Endodermal cell (in vitro differentiated cells): Measurements from ENCODE around the gene HOXC9. TPM values are rescaled to one million over a fixed set of nuclear protein-coding genes. Genes with fewer than 3 reads are reported as not detected.
A peak's percentile ranks its signal among the peaks of the same experiment; 100 is the strongest.

Source experiments
- DNase-seq: peaks from one replicate; pipeline ENCODE4 v3.0.0-alpha.2; 2017
- H3K27ac ChIP-seq: 2 replicates; pipeline ENCODE4 v1.5.1; 2013; ENCODE audit warnings: mild to moderate bottlenecking, low read depth, low read length, moderate library complexity
- H3K27me3 ChIP-seq: 2 replicates; pipeline ENCODE4 v1.6.1; 2013; ENCODE audit warnings: mild to moderate bottlenecking, low read length, moderate library complexity; ENCODE audit not compliant: insufficient read depth, control insufficient read depth, poor library complexity, severe bottlenecking
- H3K36me3 ChIP-seq: 2 replicates; pipeline ENCODE4 v1.7.0; 2013; ENCODE audit warnings: mild to moderate bottlenecking, low read length, moderate library complexity; ENCODE audit not compliant: control insufficient read depth, insufficient read depth
- H3K4me1 ChIP-seq: one replicate; pipeline ENCODE4 v1.7.0; 2013; ENCODE audit warnings: low read length; ENCODE audit not compliant: control insufficient read depth, insufficient read depth
- H3K4me3 ChIP-seq: 2 replicates; pipeline ENCODE4 v1.5.1; 2013; ENCODE audit warnings: mild to moderate bottlenecking, low read length, moderate library complexity
- H3K9ac ChIP-seq: 2 replicates; pipeline ENCODE4 v1.6.1; 2013; ENCODE audit warnings: mild to moderate bottlenecking, low read length, moderate library complexity; ENCODE audit not compliant: poor library complexity, severe bottlenecking; ENCODE audit errors: extremely low read depth
- H3K9me3 ChIP-seq: 2 replicates; pipeline ENCODE4 v1.6.1; 2013; ENCODE audit warnings: mild to moderate bottlenecking, low read length, moderate library complexity; ENCODE audit not compliant: control insufficient read depth
- H3K27ac Mint-ChIP-seq: 2 replicates; pipeline ENCODE4 v1.8.0; 2020; ENCODE audit warnings: mixed read lengths
- H3K27me3 Mint-ChIP-seq: 2 replicates; pipeline ENCODE4 v1.8.0; 2021; ENCODE audit warnings: mild to moderate bottlenecking, mixed read lengths; ENCODE audit not compliant: insufficient read depth
- H3K36me3 Mint-ChIP-seq: 2 replicates; pipeline ENCODE4 v1.8.0; 2020; ENCODE audit warnings: low read depth, mixed read lengths
- H3K4me1 Mint-ChIP-seq: 2 replicates; pipeline ENCODE4 v1.8.0; 2020; ENCODE audit warnings: mixed read lengths
- H3K4me3 Mint-ChIP-seq: 2 replicates; pipeline ENCODE4 v1.8.0; 2020; ENCODE audit warnings: mild to moderate bottlenecking, moderate library complexity, mixed read lengths
- H3K9me3 Mint-ChIP-seq: 2 replicates; pipeline ENCODE4 v1.8.0; 2020; ENCODE audit warnings: mild to moderate bottlenecking, mixed read lengths
- CTCF ChIP-seq: fragments of 200-600 bp; sonication (generic); conservative IDR thresholded peaks from 2 replicates; pipeline ENCODE4 v1.5.0; 2021; ENCODE audit warnings: antibody characterized with exemption, mild to moderate bottlenecking
- WGBS, 2 experiments: methylation state at CpG; one replicate each; pipeline versions ENCODE4 v1.1.5 to v1.1.7; 2013; ENCODE audit warnings: missing lambda C conversion rate in 2 of 2, mixed read lengths in 1 of 2; ENCODE audit not compliant: insufficient coverage in 1 of 2, insufficient read length in 1 of 2; 5-methylcytosine and 5-hydroxymethylcytosine counted together
- total RNA-seq, 2 donors: library from RNA; stranded (reverse); fragmentation: NEBNext Ultra II Directional in 1 of 2; extraction: Animal tissue kit (Norgen Biotek cat#: 25700) in 1 of 2; gene quantifications; 2 replicates in 1 of 2; 3 replicates in 1 of 2; pipeline ENCODE4 v1.2.1, GENCODE V29; 2021

HOXC9 gene
- total RNA-seq, 2 donors from 2014 or later: not detected

GRCh38 chr12:54003625-54004024 is 3.7 kb downstream of the HOXC9 start:
- Mint-ChIP-seq H3K27ac (no peak overlapping the region), H3K27me3 (peaks cover 100% of the 10 kb centered on the region), H3K9me3 (peaks cover 2% of the 10 kb centered on the region), H3K4me3 (no peak overlapping the region), H3K36me3 (no peaks in the 10 kb centered on the region), H3K4me1 (peaks cover 3% of the 10 kb centered on the region)
- no peak overlapping the region for H3K4me3 ChIP-seq
- no peaks in the 10 kb centered on the region for H3K9me3 ChIP-seq
- no peaks in the 10 kb centered on the region for H3K4me1 ChIP-seq
- no peaks in the 10 kb centered on the region for H3K36me3 ChIP-seq
- no peak for DNase-seq
- TF ChIP-seq CTCF: no peak
- H3K27ac ChIP-seq: no peak overlapping the region
- H3K9ac ChIP-seq: no peak overlapping the region
- whole genome bisulfite sequencing, 2 experiments: 29 to 31% methylated on average over 2 to 3 of the region's 3 CpGs
- H3K27me3 ChIP-seq: peaks cover 100% of the 10 kb centered on the region

- no peak overlapping the region for H3K4me3 Mint-ChIP-seq
Observed at GRCh38 chr12:54004063-54004840, 4.3 kb downstream of the HOXC9 start.

GRCh38 chr12:54004841-54005530 is 5.0 kb downstream of the HOXC9 start:
- peaks cover 99% of the 10 kb centered on the region for H3K27me3 Mint-ChIP-seq

More at GRCh38 chr12:54004063-54004840, 4.3 kb downstream of the HOXC9 start:
- H3K9me3 Mint-ChIP-seq: no peaks in the 10 kb centered on the region
- TF ChIP-seq CTCF: no peak
- peaks cover 99% of the 10 kb centered on the region for H3K27me3 Mint-ChIP-seq
- no peak overlapping the region for H3K27ac Mint-ChIP-seq
- H3K4me1 Mint-ChIP-seq: peaks cover 3% of the 10 kb centered on the region
- no peak overlapping the region for H3K27ac ChIP-seq
- H3K36me3 Mint-ChIP-seq: no peaks in the 10 kb centered on the region
- no peaks in the 10 kb centered on the region for H3K9me3 ChIP-seq
- H3K9ac ChIP-seq: no peak overlapping the region
- H3K4me1 ChIP-seq: no peaks in the 10 kb centered on the region
- DNase-seq: no peak
- H3K4me3 ChIP-seq: no peak overlapping the region
- H3K27me3 ChIP-seq: peaks cover 99% of the 10 kb centered on the region
- no peaks in the 10 kb centered on the region for H3K36me3 ChIP-seq
- 41 to 48% methylated on average over 15 to 20 of the region's 20 CpGs for WGBS, 2 experiments

More at GRCh38 chr12:54004841-54005530, 5.0 kb downstream of the HOXC9 start:
- peaks cover 3% of the 10 kb centered on the region for H3K4me1 Mint-ChIP-seq
- peak; percentile 81 for DNase-seq
- Histone ChIP-seq H3K36me3 (no peaks in the 10 kb centered on the region), H3K27me3 (peaks cover 99% of the 10 kb centered on the region), H3K9ac (no peak overlapping the region), H3K4me3 (no peak overlapping the region), H3K9me3 (no peaks in the 10 kb centered on the region), H3K4me1 (no peaks in the 10 kb centered on the region), H3K27ac (no peak overlapping the region)
- H3K4me3 Mint-ChIP-seq: no peak overlapping the region
- 16 to 53% methylated on average over 5 to 30 of the region's 31 CpGs for WGBS, 2 experiments
- H3K27ac Mint-ChIP-seq: no peak overlapping the region
- TF ChIP-seq CTCF: no peak
- H3K36me3 Mint-ChIP-seq: no peaks in the 10 kb centered on the region
- H3K9me3 Mint-ChIP-seq: no peaks in the 10 kb centered on the region
